Erythroblast (primary cell): ENCODE results near the gene ATF7IP.

Experiments used
- GATA1 ChIP-seq: IDR thresholded peaks from 2 replicates; pipeline ENCODE4 v1.6.1; 2011; ENCODE audit warnings: low read depth, mild to moderate bottlenecking, control low read depth, low read length, moderate library complexity
- POLR2A ChIP-seq: IDR thresholded peaks from 2 replicates; pipeline ENCODE4 v1.6.1; 2011; ENCODE audit warnings: mild to moderate bottlenecking, low read length

DNA sequence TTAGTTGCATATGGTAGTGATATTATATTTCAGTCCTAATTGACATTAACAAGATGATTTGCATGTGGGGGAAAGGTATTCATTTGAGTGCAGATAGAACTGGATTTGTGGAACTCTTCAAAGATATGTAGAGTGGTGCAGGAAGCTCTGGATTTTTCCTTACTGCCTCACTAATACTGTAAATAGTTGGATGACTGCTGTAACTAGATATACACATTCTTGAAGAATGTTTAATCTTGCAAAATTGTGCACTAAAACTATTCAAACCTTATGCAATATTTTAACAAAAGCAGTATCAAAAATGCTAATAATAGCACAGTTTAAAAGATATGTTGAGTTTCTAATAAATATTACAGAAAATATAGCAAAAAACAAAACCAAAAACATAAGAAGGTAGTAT is 43.1 kb upstream of the ATF7IP start:
- TF ChIP-seq POLR2A (no peak), GATA1 (no peak)
